Lung microvascular endothelial cell (primary cell): ENCODE results near the gene YPEL1. TPM values are rescaled to one million over a fixed set of nuclear protein-coding genes. Genes with fewer than 3 reads are reported as not detected.

Experiments
- DNase-seq, 2 donors: peaks; one replicate each; pipeline versions ENCODE4 v3.0.0 to v3.0.0-alpha.2; 2010; ENCODE audit warnings: low read depth in 2 of 2
- total RNA-seq: library from RNA; depleted of rRNA; stranded (reverse); fragments of >200 nt; gene quantifications from 2 replicates; pipeline ENCODE4 v1.2.1, GENCODE V29; 2014

Gene YPEL1
- total RNA-seq, 1 donor from 2014 or later: 5.2 TPM

GRCh38 chr22:21657360-21658032 lies 78.1 kb downstream of the YPEL1 start:
- DNase-seq: peak; percentile 39 to 78

- no peak for DNase-seq
Observed at GRCh38 chr22:21657020-21657359, 78.6 kb downstream of the YPEL1 start.

GRCh38 chr22:21652547-21653545 lies 82.7 kb downstream of the YPEL1 start:
- no peak for DNase-seq

- peak; percentile 84 to 86 for DNase-seq
Observed at GRCh38 chr22:21652010-21652546, 83.5 kb downstream of the YPEL1 start.

- DNase-seq: no peak
Observed at GRCh38 chr22:21651521-21652009, 84.0 kb downstream of the YPEL1 start.

- DNase-seq: no peak
Observed at GRCh38 chr22:21650823-21651520, 84.6 kb downstream of the YPEL1 start.

- no peak for DNase-seq
Observed at GRCh38 chr22:21650280-21650679, 85.3 kb downstream of the YPEL1 start.

Other genes starting within 250 kb of the YPEL1 start
- under 0.01 TPM in 2 replicates for gene RIMBP3C, start 184.3 kb downstream of the YPEL1 start, total RNA-seq
- 21.4 and 23.3 TPM in 2 replicates for gene UBE2L3, start 168.1 kb downstream of the YPEL1 start, total RNA-seq
- gene YDJC, start 105.8 kb downstream of the YPEL1 start, total RNA-seq: 10.5 and 12.0 TPM in 2 replicates
- not detected in 2 replicates for gene CCDC116, start 103.0 kb downstream of the YPEL1 start, total RNA-seq
- 32.7 and 34.9 TPM in 2 replicates for gene SDF2L1, start 93.5 kb downstream of the YPEL1 start, total RNA-seq
- gene PPIL2, start 69.8 kb downstream of the YPEL1 start, total RNA-seq: 11.3 and 13.3 TPM in 2 replicates
- gene MAPK1, start 131.9 kb upstream of the YPEL1 start, total RNA-seq: 34.9 and 44.4 TPM in 2 replicates
- 97.6 and 116 TPM in 2 replicates for gene PPM1F, start 217.1 kb upstream of the YPEL1 start, total RNA-seq
- 12.0 and 17.3 TPM in 2 replicates for gene TOP3B, start 247.0 kb upstream of the YPEL1 start, total RNA-seq